Central memory CD8-positive, alpha-beta T cell (primary cell): ENCODE data around the gene TIGAR.

Experiments used
- ATAC-seq: fragments of 150-1000 bp; cut with Tn5 transposase; replicated peaks from 2 replicates; pipeline ENCODE4 v1.10.0; 2022; ENCODE audit warnings: mild to moderate bottlenecking, moderate FRiP score, moderate number of reproducible peaks; ENCODE audit not compliant: poor library complexity, severe bottlenecking; ENCODE audit errors: extremely low read depth
- DNase-seq, 2 donors: peaks; one replicate each; pipeline ENCODE4 v3.0.0; 2021; ENCODE audit warnings: low spot score in 2 of 2
- H3K27ac Mint-ChIP-seq: one replicate; pipeline ENCODE4 v1.8.0; 2022; ENCODE audit warnings: low read depth, mild to moderate bottlenecking, moderate library complexity, mixed read lengths
- H3K27me3 Mint-ChIP-seq: one replicate; pipeline ENCODE4 v1.8.0; 2022; ENCODE audit warnings: mixed read lengths
- H3K36me3 Mint-ChIP-seq: one replicate; pipeline ENCODE4 v1.8.0; 2022; ENCODE audit warnings: mild to moderate bottlenecking, moderate library complexity, mixed read lengths; ENCODE audit not compliant: insufficient read depth
- H3K4me1 Mint-ChIP-seq: one replicate; pipeline ENCODE4 v1.8.0; 2022; ENCODE audit warnings: mixed read lengths
- H3K4me3 Mint-ChIP-seq: one replicate; pipeline ENCODE4 v1.8.0; 2022; ENCODE audit warnings: mild to moderate bottlenecking, moderate library complexity, mixed read lengths
- H3K9me3 Mint-ChIP-seq: one replicate; pipeline ENCODE4 v1.8.0; 2022; ENCODE audit warnings: mixed read lengths

The TIGAR gene

GRCh38 chr12:4286771-4287317 lies 34.2 kb upstream of the TIGAR start:
- Mint-ChIP-seq H3K36me3 (peaks cover 85% of the 10 kb centered on the region), H3K4me1 (peaks cover 92% of the 10 kb centered on the region), H3K9me3 (no peaks in the 10 kb centered on the region), H3K27ac (peak overlapping the region; percentile 80), H3K27me3 (no peaks in the 10 kb centered on the region), H3K4me3 (no peak overlapping the region)
- ATAC-seq (no peak), DNase-seq (no peak)

- Mint-ChIP-seq H3K4me3 (peak overlapping the region; percentile 28), H3K4me1 (peaks cover 93% of the 10 kb centered on the region), H3K9me3 (no peaks in the 10 kb centered on the region), H3K36me3 (peaks cover 84% of the 10 kb centered on the region), H3K27ac (peak overlapping the region; percentile 86), H3K27me3 (no peaks in the 10 kb centered on the region)
- no peak for DNase-seq
- no peak for ATAC-seq
Observed at GRCh38 chr12:4287325-4288211, 33.4 kb upstream of the TIGAR start.

- Mint-ChIP-seq H3K4me3 (peak overlapping the region; percentile 28), H3K4me1 (peaks cover 97% of the 10 kb centered on the region), H3K27me3 (no peaks in the 10 kb centered on the region), H3K36me3 (peaks cover 82% of the 10 kb centered on the region), H3K9me3 (no peaks in the 10 kb centered on the region), H3K27ac (peak overlapping the region; percentile 86)
- DNase-seq (no peak), ATAC-seq (no peak)
Observed at GRCh38 chr12:4288296-4289131, 32.5 kb upstream of the TIGAR start.

- no peaks in the 10 kb centered on the region for H3K27me3 Mint-ChIP-seq
- H3K27ac Mint-ChIP-seq, result peak overlapping the region; percentile 91
- H3K4me1 Mint-ChIP-seq, result peaks cover 95% of the 10 kb centered on the region
- peaks cover 78% of the 10 kb centered on the region for H3K36me3 Mint-ChIP-seq
- DNase-seq, result no peak
- no peaks in the 10 kb centered on the region for H3K9me3 Mint-ChIP-seq
- no peak overlapping the region for H3K4me3 Mint-ChIP-seq
- ATAC-seq, result no peak
Observed at GRCh38 chr12:4289231-4289878, 31.7 kb upstream of the TIGAR start.

GRCh38 chr12:4289998-4290790 lies 30.8 kb upstream of the TIGAR start:
- Mint-ChIP-seq H3K36me3 (peaks cover 75% of the 10 kb centered on the region), H3K4me1 (peaks cover 97% of the 10 kb centered on the region), H3K27ac (peak overlapping the region; percentile 91), H3K27me3 (no peaks in the 10 kb centered on the region), H3K4me3 (peak overlapping the region; percentile 19), H3K9me3 (no peaks in the 10 kb centered on the region)
- no peak for ATAC-seq
- no peak for DNase-seq

- Mint-ChIP-seq H3K4me1 (peaks cover 76% of the 10 kb centered on the region), H3K4me3 (peak overlapping the region; percentile 57), H3K27ac (peak overlapping the region; percentile 91), H3K36me3 (peaks cover 70% of the 10 kb centered on the region), H3K9me3 (no peaks in the 10 kb centered on the region), H3K27me3 (no peaks in the 10 kb centered on the region)
- no peak for DNase-seq
- no peak for ATAC-seq
Observed at GRCh38 chr12:4292341-4293073, 28.5 kb upstream of the TIGAR start.

- Mint-ChIP-seq H3K4me3 (peak overlapping the region; percentile 57), H3K27ac (peak overlapping the region; percentile 91), H3K9me3 (no peaks in the 10 kb centered on the region), H3K4me1 (peaks cover 76% of the 10 kb centered on the region), H3K27me3 (no peaks in the 10 kb centered on the region), H3K36me3 (peaks cover 66% of the 10 kb centered on the region)
- DNase-seq, result no peak
- ATAC-seq, result peak; percentile 64
Observed at GRCh38 chr12:4293299-4293965, 27.6 kb upstream of the TIGAR start.

GRCh38 chr12:4293966-4294505 lies 27.0 kb upstream of the TIGAR start:
- H3K27ac Mint-ChIP-seq, result peak overlapping the region; percentile 91
- H3K4me1 Mint-ChIP-seq, result peaks cover 74% of the 10 kb centered on the region
- ATAC-seq (peak; percentile 48), DNase-seq (no peak)
- no peaks in the 10 kb centered on the region for H3K27me3 Mint-ChIP-seq
- H3K4me3 Mint-ChIP-seq, result peak overlapping the region; percentile 57
- H3K9me3 Mint-ChIP-seq, result no peaks in the 10 kb centered on the region
- H3K36me3 Mint-ChIP-seq, result peaks cover 66% of the 10 kb centered on the region

- no peak for ATAC-seq
- Mint-ChIP-seq H3K27ac (peak overlapping the region; percentile 51), H3K9me3 (no peaks in the 10 kb centered on the region), H3K4me1 (peaks cover 59% of the 10 kb centered on the region), H3K4me3 (no peak overlapping the region), H3K27me3 (no peaks in the 10 kb centered on the region), H3K36me3 (peaks cover 69% of the 10 kb centered on the region)
- no peak for DNase-seq
Observed at GRCh38 chr12:4296751-4297150, 24.3 kb upstream of the TIGAR start.

GRCh38 chr12:4297617-4298016 lies 23.4 kb upstream of the TIGAR start:
- Mint-ChIP-seq H3K36me3 (peaks cover 73% of the 10 kb centered on the region), H3K27ac (peak overlapping the region; percentile 62)

GRCh38 chr12:4300883-4301282 lies 20.1 kb upstream of the TIGAR start:
- Mint-ChIP-seq H3K27ac (no peak overlapping the region), H3K4me1 (peaks cover 48% of the 10 kb centered on the region), H3K9me3 (no peaks in the 10 kb centered on the region), H3K36me3 (peaks cover 80% of the 10 kb centered on the region), H3K4me3 (no peak overlapping the region), H3K27me3 (no peaks in the 10 kb centered on the region)
- no peak for DNase-seq
- no peak for ATAC-seq

More at GRCh38 chr12:4297617-4298016, 23.4 kb upstream of the TIGAR start:
- no peak for DNase-seq
- Mint-ChIP-seq H3K27me3 (no peaks in the 10 kb centered on the region), H3K4me1 (peaks cover 59% of the 10 kb centered on the region), H3K9me3 (no peaks in the 10 kb centered on the region), H3K4me3 (no peak overlapping the region)
- ATAC-seq, result no peak
